Measurements from ENCODE around the gene REN.

REN gene

DNA sequence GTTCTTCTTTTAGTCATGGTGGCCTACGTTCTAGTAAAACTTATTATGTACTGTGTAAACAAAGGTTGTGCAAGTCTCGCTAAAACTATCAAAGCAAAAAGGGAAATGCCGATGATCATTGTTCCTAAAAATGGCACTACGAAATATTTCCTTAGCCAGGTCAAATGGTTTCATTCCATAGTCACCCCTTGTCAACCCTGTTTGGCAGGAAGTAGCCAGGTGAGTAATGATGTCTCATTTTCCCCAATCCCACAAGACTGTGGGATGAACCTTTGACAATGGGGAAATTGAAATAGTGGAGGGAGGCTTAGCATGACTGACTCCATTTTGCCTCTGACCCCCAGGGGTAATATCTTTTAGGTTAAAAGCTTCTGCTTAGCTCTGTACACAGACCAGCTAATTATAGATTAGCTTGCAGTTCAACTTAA is 5.6 kb upstream of the REN start:
- Histone ChIP-seq H3K9me3 (peaks cover 22% of the 10 kb centered on the region), H3K27me3 (peaks cover 25% of the 10 kb centered on the region), H3K4me1 (ENCODE audit: control insufficient read depth in 1 of 2, insufficient read depth in 1 of 2, low read depth in 1 of 2, low read length in 1 of 2) (no peaks in the 10 kb centered on the region), H3K27ac (no peak overlapping the region), H3K36me3 (no peaks in the 10 kb centered on the region), H3K4me3 (ENCODE audit: low read depth in 1 of 2, low read length in 1 of 2) (no peak overlapping the region)
- TF ChIP-seq, protein P1, sequence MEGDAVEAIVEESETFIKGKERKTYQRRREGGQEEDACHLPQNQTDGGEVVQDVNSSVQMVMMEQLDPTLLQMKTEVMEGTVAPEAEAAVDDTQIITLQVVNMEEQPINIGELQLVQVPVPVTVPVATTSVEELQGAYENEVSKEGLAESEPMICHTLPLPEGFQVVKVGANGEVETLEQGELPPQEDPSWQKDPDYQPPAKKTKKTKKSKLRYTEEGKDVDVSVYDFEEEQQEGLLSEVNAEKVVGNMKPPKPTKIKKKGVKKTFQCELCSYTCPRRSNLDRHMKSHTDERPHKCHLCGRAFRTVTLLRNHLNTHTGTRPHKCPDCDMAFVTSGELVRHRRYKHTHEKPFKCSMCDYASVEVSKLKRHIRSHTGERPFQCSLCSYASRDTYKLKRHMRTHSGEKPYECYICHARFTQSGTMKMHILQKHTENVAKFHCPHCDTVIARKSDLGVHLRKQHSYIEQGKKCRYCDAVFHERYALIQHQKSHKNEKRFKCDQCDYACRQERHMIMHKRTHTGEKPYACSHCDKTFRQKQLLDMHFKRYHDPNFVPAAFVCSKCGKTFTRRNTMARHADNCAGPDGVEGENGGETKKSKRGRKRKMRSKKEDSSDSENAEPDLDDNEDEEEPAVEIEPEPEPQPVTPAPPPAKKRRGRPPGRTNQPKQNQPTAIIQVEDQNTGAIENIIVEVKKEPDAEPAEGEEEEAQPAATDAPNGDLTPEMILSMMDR (IDR thresholded peaks at IDR 0.05), result no peak

DNA sequence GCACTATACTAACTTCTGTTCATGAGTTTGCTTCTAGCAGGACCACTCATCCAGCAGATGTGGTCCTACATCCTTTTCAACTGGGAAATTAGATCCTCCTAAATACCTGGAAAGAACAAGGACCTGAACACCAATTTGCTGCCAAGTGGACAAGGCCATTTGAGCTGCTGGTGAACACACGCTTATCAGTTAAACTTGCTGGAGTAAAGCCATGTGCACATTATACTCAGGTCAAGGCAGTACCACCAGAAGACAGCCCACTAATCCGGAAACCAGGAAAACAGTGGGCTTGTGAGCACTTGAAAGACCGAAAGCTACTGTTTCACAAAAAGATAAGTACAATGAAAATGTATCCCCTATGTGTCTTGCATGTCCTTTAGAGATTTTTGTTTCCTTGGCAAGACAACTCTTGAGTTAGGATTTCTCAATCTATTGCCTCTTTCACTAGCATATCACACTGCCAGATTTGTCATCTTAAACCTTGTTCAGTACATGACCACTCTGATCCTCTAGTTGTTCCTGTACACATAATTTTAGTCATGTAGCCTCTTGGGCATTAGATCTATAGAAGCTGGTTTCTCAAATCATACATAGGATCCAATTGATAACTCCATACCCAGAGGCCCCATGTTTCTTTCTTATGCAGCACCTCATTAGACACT is 4.5 kb upstream of the REN start:
- TF ChIP-seq, protein P1 (IDR thresholded peaks at IDR 0.05), result no peak
- Histone ChIP-seq H3K27me3 (peaks cover 25% of the 10 kb centered on the region), H3K36me3 (no peaks in the 10 kb centered on the region), H3K4me1 (ENCODE audit: control insufficient read depth in 1 of 2, insufficient read depth in 1 of 2, low read depth in 1 of 2, low read length in 1 of 2) (no peaks in the 10 kb centered on the region), H3K27ac (no peak overlapping the region), H3K4me3 (ENCODE audit: low read depth in 1 of 2, low read length in 1 of 2) (no peak overlapping the region), H3K9me3 (peaks cover 22% of the 10 kb centered on the region)

DNA sequence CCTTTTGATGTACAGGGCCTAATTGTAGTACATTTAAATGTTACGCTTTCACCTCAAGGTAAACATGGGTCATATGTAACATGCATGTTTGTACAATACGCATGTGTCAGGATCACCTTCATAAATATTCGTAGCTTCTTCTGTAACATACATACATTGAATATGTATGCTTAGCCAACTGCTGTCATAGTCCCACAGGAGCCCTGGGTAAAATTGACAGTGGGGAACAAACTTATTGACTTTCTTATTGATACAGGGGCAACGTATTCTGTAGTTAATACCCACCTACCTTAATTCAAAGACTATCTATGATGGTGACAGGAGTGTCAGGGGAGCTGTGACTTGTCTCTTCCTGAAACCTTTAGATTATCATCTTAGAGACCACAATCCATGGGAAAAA is 3.7 kb upstream of the REN start:
- Histone ChIP-seq H3K27me3 (peaks cover 23% of the 10 kb centered on the region), H3K9me3 (peaks cover 22% of the 10 kb centered on the region)

DNA sequence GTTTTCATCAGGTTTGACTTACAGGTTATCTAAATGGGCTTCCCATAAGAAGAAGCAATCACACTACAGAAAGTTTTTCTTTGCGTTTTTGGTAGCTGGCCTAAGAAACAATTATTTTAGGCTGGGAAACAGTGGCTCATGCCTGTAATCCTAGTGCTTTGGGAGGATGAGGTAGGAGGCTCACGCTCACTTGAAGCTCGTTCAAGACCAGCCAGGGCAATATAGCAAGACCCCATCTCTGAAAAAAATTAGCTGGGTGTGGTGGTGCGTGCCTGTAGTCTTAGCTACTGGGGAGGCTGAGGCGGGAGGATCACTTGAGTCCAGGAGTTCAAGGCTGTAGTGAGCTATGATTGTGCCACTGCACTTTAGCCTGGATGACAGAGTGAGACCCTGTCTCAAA is 1.6 kb upstream of the REN start:
- Histone ChIP-seq H3K4me1 (ENCODE audit: control insufficient read depth in 1 of 2, insufficient read depth in 1 of 2, low read depth in 1 of 2, low read length in 1 of 2) (no peaks in the 10 kb centered on the region), H3K36me3 (no peaks in the 10 kb centered on the region), H3K4me3 (ENCODE audit: low read depth in 1 of 2, low read length in 1 of 2) (no peak overlapping the region), H3K27ac (no peak overlapping the region), H3K9me3 (peaks cover 22% of the 10 kb centered on the region), H3K27me3 (peaks cover 23% of the 10 kb centered on the region)
- TF ChIP-seq, protein P1 (IDR thresholded peaks at IDR 0.05), result no peak

More for the DNA sequence above, 3.7 kb upstream of the REN start:
- Histone ChIP-seq H3K4me1 (ENCODE audit: control insufficient read depth in 1 of 2, insufficient read depth in 1 of 2, low read depth in 1 of 2, low read length in 1 of 2) (no peaks in the 10 kb centered on the region), H3K36me3 (no peaks in the 10 kb centered on the region), H3K4me3 (ENCODE audit: low read depth in 1 of 2, low read length in 1 of 2) (no peak overlapping the region), H3K27ac (no peak overlapping the region)
- TF ChIP-seq, protein P1 (IDR thresholded peaks at IDR 0.05), result no peak

DNA sequence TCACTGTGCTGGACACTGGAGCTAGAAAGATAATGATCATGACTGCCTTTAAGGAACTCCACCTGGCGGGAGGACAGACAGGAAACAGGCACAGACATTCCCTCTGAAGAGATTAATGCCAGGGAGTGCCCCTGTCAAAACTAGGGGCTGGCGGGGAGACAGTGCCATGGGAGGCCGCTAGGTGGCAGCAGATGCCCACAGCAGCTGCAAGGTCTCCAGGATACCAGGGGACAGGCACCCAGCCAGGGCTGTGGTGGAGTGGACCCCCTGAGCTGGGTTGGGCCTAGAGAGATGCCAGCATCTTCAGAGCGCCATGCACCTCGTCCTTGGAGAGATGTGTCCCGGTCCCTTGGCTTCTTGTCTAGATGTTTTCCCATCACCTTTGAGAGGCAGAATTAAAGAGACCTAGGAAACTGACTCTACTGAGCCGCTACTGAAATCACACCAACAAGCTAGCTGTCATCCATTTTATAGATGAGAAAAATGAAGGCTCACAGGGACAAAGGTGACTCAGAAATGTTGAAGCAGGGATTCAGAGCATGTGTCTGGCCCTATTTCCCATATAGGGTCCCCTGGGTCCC is 3.6 kb downstream of the REN start:
- Histone ChIP-seq H3K36me3 (no peaks in the 10 kb centered on the region), H3K27me3 (peaks cover 28% of the 10 kb centered on the region), H3K27ac (no peak overlapping the region), H3K4me1 (ENCODE audit: control insufficient read depth in 1 of 2, insufficient read depth in 1 of 2, low read depth in 1 of 2, low read length in 1 of 2) (no peaks in the 10 kb centered on the region), H3K9me3 (no peaks in the 10 kb centered on the region), H3K4me3 (ENCODE audit: low read depth in 1 of 2, low read length in 1 of 2) (no peak overlapping the region)
- TF ChIP-seq, protein P1 (IDR thresholded peaks at IDR 0.05), result peak; percentile 90

Data from neutrophil (primary cell).